Endothelial cell of umbilical vein (primary cell): ENCODE data around the gene TTLL12.
"Not testable (repeated sequence)": the region's sequence is repeated elsewhere in the genome, so short reads cannot be mapped to it uniquely, and the experiment has no call there.

Source experiments
- CTCF ChIP-seq, 2 donors: IDR thresholded peaks; 1 replicate in 1 of 2; 2 replicates in 1 of 2; pipeline ENCODE4 v1.5.1; 2011; ENCODE audit warnings: low read length in 2 of 2, mild to moderate bottlenecking in 2 of 2, moderate library complexity in 2 of 2, control low read depth in 1 of 2, inconsistent platforms in 1 of 2, low read depth in 1 of 2; ENCODE audit not compliant: insufficient read depth in 1 of 2; ENCODE audit errors: extremely low read depth in 1 of 2
- EZH2 ChIP-seq: IDR thresholded peaks from 2 replicates; pipeline ENCODE4 v1.6.1; 2012; ENCODE audit warnings: borderline replicate concordance, low read depth, mild to moderate bottlenecking, moderate library complexity, low read length, inconsistent platforms; ENCODE audit not compliant: severe bottlenecking

GRCh38 chr22:43145371-43145770, 41.6 kb downstream of the TTLL12 start:
- not testable (repeated sequence) for TF ChIP-seq EZH2; CTCF (IDR thresholded peaks at IDR 0.05; ENCODE audit: extremely low read depth in 1 of 2, insufficient read depth in 1 of 2, low read depth in 1 of 2, low read length in 2 of 2)
